B cell (primary cell): ENCODE measurements around the gene NEAT1. TPM values are rescaled to one million over a fixed set of nuclear protein-coding genes. Genes with fewer than 3 reads are reported as not detected.

Source experiments
- ATAC-seq: fragments of 200-7000 bp; cut with Tn5 transposase; one replicate; pipeline ENCODE4 v1.10.0; 2021; ENCODE audit warnings: low read depth, mild to moderate bottlenecking, moderate number of reproducible peaks, moderate library complexity
- CTCF ChIA-PET: fragments of 350-600 bp; sonication (Branson Sonifier 250); formaldehyde crosslinking; loops from one replicate; lab custom pipeline; 2021; ENCODE audit warnings: antibody characterized with exemption, inconsistent platforms; lab: Charles Lee
- POLR2A ChIA-PET: fragments of 350-600 bp; sonication (Branson Sonifier 250); formaldehyde crosslinking; loops from one replicate; lab custom pipeline; 2021; ENCODE audit warnings: antibody characterized with exemption; lab: Charles Lee
- DNase-seq: peaks from one replicate; pipeline ENCODE4 v3.0.0; 2013
- H2AFZ ChIP-seq: 2 replicates; pipeline ENCODE4 v1.6.1; 2012; ENCODE audit warnings: mild to moderate bottlenecking, low read depth, low read length; ENCODE audit not compliant: insufficient read depth, poor library complexity, severe bottlenecking
- H3K27ac ChIP-seq, 2 donors: 1 replicate in 1 of 2; 2 replicates in 1 of 2; pipeline ENCODE4 v1.5.1; 2012 to 2013; ENCODE audit warnings: low read length in 2 of 2, mild to moderate bottlenecking in 2 of 2, moderate library complexity in 1 of 2
- H3K27me3 ChIP-seq, 4 experiments: fragments of 200-600 bp in 1 of 4; sonication (generic) in 1 of 4; replicated peaks in 1 of 4; 1 replicate in 2 of 4; 2 replicates in 2 of 4; pipeline versions ENCODE4 v1.6.1 to v1.7.0; 2013 to 2016; ENCODE audit warnings: low read length in 3 of 4, mild to moderate bottlenecking in 2 of 4, mixed read lengths in 1 of 4, moderate library complexity in 1 of 4; ENCODE audit not compliant: insufficient read depth in 4 of 4, control insufficient read depth in 3 of 4; ENCODE audit errors: control extremely low read depth in 1 of 4
- H3K36me3 ChIP-seq, 2 experiments: replicated peaks in 1 of 2; 1 replicate in 1 of 2; 2 replicates in 1 of 2; pipeline versions ENCODE4 v1.6.1 to v1.7.1; 2013; ENCODE audit warnings: low read length in 1 of 2; ENCODE audit not compliant: insufficient read depth in 2 of 2, control insufficient read depth in 1 of 2; ENCODE audit errors: control extremely low read depth in 1 of 2, extremely low read depth in 1 of 2
- H3K4me1 ChIP-seq, 2 donors: fragments of 200-600 bp in 1 of 2; sonication (generic) in 1 of 2; 1 replicate in 1 of 2; 2 replicates in 1 of 2; pipeline versions ENCODE4 v1.5.1 to v1.6.1; 2013 to 2017; ENCODE audit warnings: low read length in 2 of 2; ENCODE audit not compliant: control insufficient read depth in 2 of 2, insufficient read depth in 2 of 2
- H3K4me2 ChIP-seq: replicated peaks from 2 replicates; pipeline ENCODE3; 2012; ENCODE audit warnings: mild to moderate bottlenecking, low read depth, low read length; ENCODE audit not compliant: poor library complexity, severe bottlenecking
- H3K4me3 ChIP-seq, 5 experiments: fragments of 200-600 bp in 1 of 5; sonication (generic) in 1 of 5; 1 replicate in 3 of 5; 2 replicates in 2 of 5; pipeline versions ENCODE4 v1.5.1 to v1.7.0; 2011 to 2016; ENCODE audit warnings: low read length in 4 of 5, mild to moderate bottlenecking in 4 of 5, low read depth in 2 of 5, control low read depth in 1 of 5, moderate library complexity in 1 of 5; ENCODE audit not compliant: insufficient read depth in 1 of 5; ENCODE audit errors: control extremely low read depth in 1 of 5, extremely low read depth in 1 of 5
- H3K79me2 ChIP-seq: fragments of 200-600 bp; sonication (generic); one replicate; pipeline ENCODE4 v1.6.0; 2016; ENCODE audit warnings: low read length; ENCODE audit not compliant: control insufficient read depth, insufficient read depth
- H3K9ac ChIP-seq: fragments of 200-600 bp; sonication (generic); 2 replicates; pipeline ENCODE4 v1.6.1; 2017; ENCODE audit warnings: mild to moderate bottlenecking, low read length, moderate library complexity
- H3K9me3 ChIP-seq, 3 donors: one replicate each; pipeline versions ENCODE4 v1.6.1 to v1.7.1; 2013; ENCODE audit warnings: low read length in 2 of 3; ENCODE audit not compliant: control insufficient read depth in 2 of 3, insufficient read depth in 1 of 3; ENCODE audit errors: control extremely low read depth in 1 of 3
- H4K20me1 ChIP-seq: 2 replicates; pipeline ENCODE4 v1.6.0; 2012; ENCODE audit warnings: mild to moderate bottlenecking, low read length; ENCODE audit not compliant: insufficient read depth, control insufficient read depth, poor library complexity, severe bottlenecking
- H3K27ac Mint-ChIP-seq: one replicate; pipeline ENCODE4 v1.8.0; 2021; ENCODE audit warnings: mixed read lengths
- H3K27me3 Mint-ChIP-seq: one replicate; pipeline ENCODE4 v1.8.0; 2021; ENCODE audit warnings: mixed read lengths
- H3K4me1 Mint-ChIP-seq: one replicate; pipeline ENCODE4 v1.8.0; 2021; ENCODE audit warnings: mixed read lengths
- H3K4me3 Mint-ChIP-seq: one replicate; pipeline ENCODE4 v1.8.0; 2021; ENCODE audit warnings: mixed read lengths
- H3K9me3 Mint-ChIP-seq: one replicate; pipeline ENCODE4 v1.8.0; 2022; ENCODE audit warnings: mixed read lengths; ENCODE audit not compliant: insufficient read depth
- CTCF ChIP-seq: fragments of 200-600 bp; IDR thresholded peaks from one replicate; pipeline ENCODE4 v1.8.0; 2022; ENCODE audit warnings: antibody characterized with exemption, mild to moderate bottlenecking
- EZH2 ChIP-seq: IDR thresholded peaks from 2 replicates; pipeline ENCODE4 v1.6.1; 2012; ENCODE audit warnings: borderline replicate concordance, low read depth, mild to moderate bottlenecking, moderate library complexity, low read length; ENCODE audit not compliant: insufficient read depth, poor library complexity, severe bottlenecking
- WGBS: methylation state at CpG from one replicate; pipeline ENCODE4 v1.1.5; 2013; ENCODE audit warnings: missing lambda C conversion rate; ENCODE audit not compliant: insufficient coverage; 5-methylcytosine and 5-hydroxymethylcytosine counted together
- intact Hi-C: fragments of 100-400 bp; cut with micrococcal nuclease; formaldehyde crosslinking; loops from one replicate; pipeline ENCODE4 v1.10.0; 2022
- polyA plus RNA-seq: library from polyadenylated mRNA; depleted of rRNA; stranded (reverse); fragments of >200 nt; gene quantifications from 2 replicates; pipeline ENCODE4 v1.2.3, GENCODE V29; 2012
- total RNA-seq, 2 donors: library from RNA; stranded (reverse); fragments of 120-200 nt in 1 of 2; gene quantifications; 1 replicate in 1 of 2; 2 replicates in 1 of 2; pipeline versions ENCODE4 v1.2.3 to v1.2.4, GENCODE V29; 2013 to 2022

Gene NEAT1
- total and polyA plus RNA-seq, 2 donors (not counting 1 experiment from before 2014, with no cell fraction given), result 66.7 to 1,642 TPM

- H3K79me2 ChIP-seq, result peaks cover 65% of the 10 kb centered on the region
- no peak for TF ChIP-seq CTCF
- TF ChIP-seq EZH2, result no peak
- peak overlapping the region in 4 of 5 experiments; percentile 1 to 43 (median 18) for H3K4me3 ChIP-seq
- peaks cover 80 to 94% of the 10 kb centered on the region in 2 donors for H3K4me1 ChIP-seq
- H3K27me3 ChIP-seq, result no peaks in the 10 kb centered on the region
- DNase-seq (no peak), ATAC-seq (no peak)
- peak overlapping the region; percentile 100 for H3K27ac Mint-ChIP-seq
- H3K27me3 Mint-ChIP-seq, result no peaks in the 10 kb centered on the region
- H3K9me3 Mint-ChIP-seq, result no peaks in the 10 kb centered on the region
- intact Hi-C loops, result no loop called here
- H3K9me3 ChIP-seq, result no peaks in the 10 kb centered on the region
- H3K4me1 Mint-ChIP-seq, result peaks cover 75% of the 10 kb centered on the region
- H3K27ac ChIP-seq, result peak overlapping the region; percentile 91 to 97
- no peak overlapping the region for H2AFZ ChIP-seq
- no CpG with 5 or more reads among the region's 2 CpGs for WGBS
- POLR2A ChIA-PET, result interaction anchor here (0.6 to 16.5 kb wide), 8 partner anchors 34 to 80 kb away, joined by 3 to 1159 read pairs (median 22); partner anchors contain the start of genes MALAT1 and SLC25A45
- H3K9ac ChIP-seq, result peak overlapping the region; percentile 12
- H3K36me3 ChIP-seq, result no peaks in the 10 kb centered on the region
- peak overlapping the region; percentile 92 for H3K4me3 Mint-ChIP-seq
- peak overlapping the region; percentile 94 for H3K4me2 ChIP-seq
- CTCF ChIA-PET, result interaction anchor here (1.3 to 14.9 kb wide), 5 partner anchors 12 to 84 kb away, joined by 5 to 541 read pairs (median 6); partner anchors contain the start of genes FRMD8, MALAT1 and SLC25A45
- no peaks in the 10 kb centered on the region for H4K20me1 ChIP-seq
Observed at GRCh38 chr11:65420506-65420905, 2.1 kb upstream of the NEAT1 start.
